GM12892 (cell line): ENCODE measurements around the gene DENND4B. TPM values are rescaled to one million over a fixed set of nuclear protein-coding genes. Genes with fewer than 3 reads are reported as not detected.

Experiments
- DNase-seq: peaks from one replicate; pipeline ENCODE4 v3.0.0; 2011; ENCODE audit not compliant: insufficient read length
- FAIRE-seq: peaks from 2 replicates; lab custom pipeline; 2011; peaks lifted over from hg19 to GRCh38; lab: Jason Lieb, UNC
- POLR2A ChIP-seq: IDR thresholded peaks from 2 replicates; pipeline ENCODE4 v1.6.1; 2011; ENCODE audit warnings: low read depth, low read length, control low read depth
- POLR2AphosphoS5 ChIP-seq: IDR thresholded peaks from 2 replicates; pipeline ENCODE4 v1.6.1; 2011; ENCODE audit warnings: low read depth, low read length, control low read depth
- TAF1 ChIP-seq: IDR thresholded peaks from 2 replicates; pipeline ENCODE4 v1.6.1; 2011; ENCODE audit warnings: low read depth, mild to moderate bottlenecking, control low read depth, low read length, borderline replicate concordance
- polyA plus RNA-seq: library from polyadenylated mRNA; unstranded; fragments of >200 nt; gene quantifications from one replicate; pipeline ENCODE4 v1.2.1, GENCODE V29; 2012; ENCODE audit warnings: missing spikeins, inconsistent platforms; ENCODE audit not compliant: missing spikeins

Gene DENND4B, protein sequence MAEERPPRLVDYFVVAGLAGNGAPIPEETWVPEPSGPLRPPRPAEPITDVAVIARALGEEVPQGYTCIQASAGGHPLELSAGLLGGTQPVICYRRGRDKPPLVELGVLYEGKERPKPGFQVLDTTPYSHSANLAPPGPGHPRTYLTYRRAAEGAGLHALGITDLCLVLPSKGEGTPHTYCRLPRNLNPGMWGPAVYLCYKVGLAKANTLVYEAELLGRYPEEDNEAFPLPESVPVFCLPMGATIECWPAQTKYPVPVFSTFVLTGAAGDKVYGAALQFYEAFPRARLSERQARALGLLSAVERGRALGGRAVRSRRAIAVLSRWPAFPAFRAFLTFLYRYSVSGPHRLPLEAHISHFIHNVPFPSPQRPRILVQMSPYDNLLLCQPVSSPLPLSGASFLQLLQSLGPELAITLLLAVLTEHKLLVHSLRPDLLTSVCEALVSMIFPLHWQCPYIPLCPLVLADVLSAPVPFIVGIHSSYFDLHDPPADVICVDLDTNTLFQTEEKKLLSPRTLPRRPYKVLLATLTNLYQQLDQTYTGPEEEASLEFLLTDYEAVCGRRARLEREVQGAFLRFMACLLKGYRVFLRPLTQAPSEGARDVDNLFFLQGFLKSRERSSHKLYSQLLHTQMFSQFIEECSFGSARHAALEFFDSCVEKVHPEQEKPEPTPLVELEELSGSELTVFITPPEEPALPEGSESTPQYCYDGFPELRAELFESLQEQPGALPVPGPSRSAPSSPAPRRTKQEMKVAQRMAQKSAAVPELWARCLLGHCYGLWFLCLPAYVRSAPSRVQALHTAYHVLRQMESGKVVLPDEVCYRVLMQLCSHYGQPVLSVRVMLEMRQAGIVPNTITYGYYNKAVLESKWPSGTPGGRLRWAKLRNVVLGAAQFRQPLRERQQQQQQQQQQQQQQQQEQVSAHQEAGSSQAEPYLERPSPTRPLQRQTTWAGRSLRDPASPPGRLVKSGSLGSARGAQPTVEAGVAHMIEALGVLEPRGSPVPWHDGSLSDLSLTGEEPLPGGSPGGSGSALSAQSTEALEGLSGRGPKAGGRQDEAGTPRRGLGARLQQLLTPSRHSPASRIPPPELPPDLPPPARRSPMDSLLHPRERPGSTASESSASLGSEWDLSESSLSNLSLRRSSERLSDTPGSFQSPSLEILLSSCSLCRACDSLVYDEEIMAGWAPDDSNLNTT (N-terminal part only)
- polyA plus RNA-seq = 35.2 TPM

DNA sequence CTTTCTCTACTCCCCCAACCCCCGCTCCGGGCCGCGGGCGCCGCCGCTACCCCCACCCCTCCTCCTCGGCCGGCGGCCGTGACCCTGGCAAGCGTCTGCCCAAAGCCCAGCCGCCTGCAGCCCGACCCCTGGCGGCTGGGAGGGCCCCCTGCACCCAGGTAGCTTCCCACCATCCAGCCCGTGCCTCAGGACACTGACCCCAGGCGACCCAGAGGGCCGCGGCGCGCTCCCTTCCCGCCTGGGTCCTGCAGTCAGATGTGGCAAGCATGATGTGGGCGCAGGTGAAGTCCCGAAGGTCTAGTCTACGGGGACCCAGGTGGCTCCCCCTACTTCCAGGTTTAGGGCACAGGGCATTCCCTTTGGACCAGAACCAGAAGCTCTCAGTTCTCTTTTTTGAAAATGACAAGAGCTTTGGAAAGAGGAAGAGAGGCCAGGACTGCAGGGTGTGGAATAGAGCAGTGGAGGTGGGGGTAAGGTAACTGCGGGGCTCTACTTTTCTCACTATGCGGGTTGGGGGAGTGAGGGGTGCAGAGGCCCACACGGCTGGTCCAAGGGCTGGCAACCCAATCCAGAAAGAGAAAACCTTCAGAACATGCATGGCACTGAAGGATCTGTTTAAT is at the start of gene DENND4B:
DENND4B (minus strand) TSS at position 97 of the 620 bp plus-strand sequence. CDS start 2,344 bp downstream, outside the sequence.
- DNase-seq (peak; percentile 99), FAIRE-seq (no peak)
- TF ChIP-seq TAF1 (no peak), POLR2A (peak; percentile 38; the same call in 1 of the 2 replicates)

GRCh38 chr1:153995640-153996039 is 49.1 kb upstream of the DENND4B start:
- DNase-seq = no peak
- TF ChIP-seq TAF1 (no peak), POLR2AphosphoS5 (0 out of 2 replicates have a peak, but pooled peaks have one; percentile 23)
- no peak for FAIRE-seq

GRCh38 chr1:153995202-153995601 is 48.7 kb upstream of the DENND4B start:
- TF ChIP-seq POLR2AphosphoS5 (no peak), POLR2A (no peak), TAF1 (no peak)
- DNase-seq (no peak), FAIRE-seq (no peak)

- no peak for FAIRE-seq
- DNase-seq = no peak
Observed at GRCh38 chr1:153991806-153992205, 45.3 kb upstream of the DENND4B start.

DNA sequence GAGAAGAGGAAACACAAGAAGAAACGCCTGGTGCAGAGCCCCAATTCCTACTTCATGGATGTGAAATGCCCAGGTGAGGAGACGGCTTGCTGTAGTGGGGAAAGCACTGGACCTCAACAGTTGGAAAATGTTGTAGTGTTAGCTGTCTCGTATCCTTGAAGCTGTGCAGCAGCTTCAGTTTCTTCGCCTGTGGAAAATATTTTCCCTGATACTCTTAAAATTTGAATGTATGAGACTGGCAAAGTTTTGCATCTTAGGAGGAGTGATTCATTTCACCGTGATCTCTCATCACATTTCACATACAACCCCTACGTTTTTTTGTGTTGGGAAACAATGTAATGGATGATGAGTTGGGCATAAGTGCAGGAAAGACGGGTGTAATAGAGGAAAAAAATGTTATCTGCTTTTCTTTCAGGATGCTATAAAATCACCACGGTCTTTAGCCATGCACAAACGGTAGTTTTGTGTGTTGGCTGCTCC is 44.7 kb upstream of the DENND4B start:
- FAIRE-seq (no peak), DNase-seq (no peak)

More at GRCh38 chr1:153991806-153992205, 45.3 kb upstream of the DENND4B start:
- TF ChIP-seq POLR2A (no peak), TAF1 (no peak), POLR2AphosphoS5 (no peak)

DNA sequence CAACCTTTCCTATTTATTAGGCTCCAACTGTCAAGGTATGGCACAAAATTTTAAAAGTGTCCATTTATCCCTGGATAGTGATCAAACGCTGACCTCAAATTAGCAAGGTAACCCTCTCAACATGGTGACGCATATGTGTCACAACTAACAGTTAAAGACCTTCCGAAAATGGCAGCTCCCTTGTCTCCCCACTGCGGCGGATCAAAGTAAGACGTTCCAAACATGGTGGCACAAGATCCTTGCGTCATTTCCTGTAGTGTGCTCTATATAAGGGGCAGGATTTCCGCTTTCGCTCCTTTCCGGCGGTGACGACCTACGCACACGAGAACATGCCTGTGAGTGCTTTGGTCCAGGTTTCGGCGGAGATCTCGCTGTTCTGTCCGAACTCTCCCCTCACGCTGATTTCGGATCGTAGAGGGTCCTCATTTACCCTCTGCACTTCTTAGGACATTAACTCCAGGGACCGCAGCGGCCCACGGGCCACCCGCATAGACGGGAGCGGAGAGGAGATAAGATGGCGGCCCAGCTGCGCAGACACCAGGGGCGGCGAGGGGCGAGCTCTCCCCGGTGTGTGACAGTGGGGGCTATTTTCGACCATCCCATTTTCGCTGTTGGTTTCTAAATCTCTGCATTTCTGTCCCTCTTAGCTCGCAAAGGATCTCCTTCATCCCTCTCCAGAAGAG is 44.1 kb upstream of the DENND4B start, which contains the start of gene RPS27:
RPS27 (plus strand) TSS at position 295 of the 683 bp plus-strand sequence; CDS start at position 330, 35 bp downstream.
- peak; percentile 100 for TF ChIP-seq POLR2AphosphoS5
- TF ChIP-seq TAF1 = peak; percentile 99
- peak; percentile 100 for TF ChIP-seq POLR2A
- DNase-seq (peak; percentile 78), FAIRE-seq (peak; percentile 93)

More for the DNA sequence above, 44.7 kb upstream of the DENND4B start:
- no peak for TF ChIP-seq TAF1
- TF ChIP-seq POLR2A = no peak
- TF ChIP-seq POLR2AphosphoS5 = no peak

DNA sequence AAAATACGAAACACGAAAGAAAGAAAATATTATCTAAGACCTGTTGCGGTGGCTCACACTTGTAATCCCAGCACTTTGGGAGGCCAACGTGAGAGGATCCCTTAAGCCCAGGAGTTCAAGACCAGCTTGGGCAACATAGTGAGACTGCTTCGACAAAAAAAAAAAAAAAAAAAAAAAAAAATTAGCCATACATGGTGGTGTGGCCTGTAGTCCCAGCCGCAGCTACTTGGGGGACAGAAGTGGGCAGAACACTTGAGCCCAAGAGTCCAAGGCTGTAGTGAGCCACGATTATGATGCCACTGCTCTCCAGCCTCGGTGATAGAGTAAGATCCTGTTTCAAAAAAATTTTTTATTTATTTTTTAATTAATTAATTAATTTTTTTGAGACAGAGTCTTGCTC is 41.1 kb upstream of the DENND4B start:
- TF ChIP-seq POLR2A (no peak), POLR2AphosphoS5 (no peak), TAF1 (no peak)
- DNase-seq (no peak), FAIRE-seq (no peak)

GRCh38 chr1:153985941-153986761 is 39.6 kb upstream of the DENND4B start, which contains the start of gene RAB13:
Gene RAB13, minus strand, starts transcription at chr1:153986339. Its CDS starts 103 bp downstream, at chr1:153986236.
- FAIRE-seq = no peak
- no peak for TF ChIP-seq TAF1
- no peak for TF ChIP-seq POLR2A
- TF ChIP-seq POLR2AphosphoS5 = no peak
- no peak for DNase-seq

DNA sequence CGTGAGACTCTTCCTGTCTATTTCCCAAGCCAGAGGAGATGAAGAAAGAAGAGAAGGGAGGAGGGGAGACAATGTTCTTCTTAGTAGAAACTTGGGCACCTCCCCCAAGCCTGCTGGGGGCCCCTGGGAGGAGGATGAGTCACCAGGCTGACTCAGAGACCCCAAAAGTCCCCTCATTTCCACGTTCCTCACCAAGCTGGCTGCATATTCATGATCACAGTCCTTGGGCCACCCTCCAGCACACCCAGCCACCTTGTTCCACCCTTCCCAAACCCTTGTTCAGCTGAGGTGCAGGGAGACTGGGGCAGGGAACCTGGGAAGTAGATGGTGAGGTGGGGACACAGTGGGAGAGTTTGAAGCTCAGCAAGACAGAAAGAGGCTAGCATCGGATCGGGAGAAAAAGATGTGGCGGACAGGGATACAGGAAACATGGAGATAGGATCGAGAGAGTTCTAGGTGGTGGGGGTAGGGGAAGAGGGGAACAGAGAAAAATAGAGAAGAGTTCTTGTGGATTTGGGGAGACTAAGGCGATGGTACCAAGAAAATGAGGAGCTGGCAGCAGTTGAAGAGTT is 38.9 kb upstream of the DENND4B start:
- DNase-seq = no peak
- no peak for FAIRE-seq
- TF ChIP-seq POLR2AphosphoS5 (no peak), POLR2A (no peak), TAF1 (no peak)
